HL-60/S4 (cell line): ENCODE data around the gene SNRNP27.
"Not testable (repeated sequence)": the region's sequence is repeated elsewhere in the genome, so short reads cannot be mapped to it uniquely, and the experiment has no call there.

Source experiments
- in situ Hi-C: fragments of 300-500 bp; cut with MboI; formaldehyde crosslinking; loops from 2 replicates; pipeline ENCODE4 v1.14.3; 2022; ENCODE audit warnings: low sequenced_read_pairs

Gene SNRNP27

DNA sequence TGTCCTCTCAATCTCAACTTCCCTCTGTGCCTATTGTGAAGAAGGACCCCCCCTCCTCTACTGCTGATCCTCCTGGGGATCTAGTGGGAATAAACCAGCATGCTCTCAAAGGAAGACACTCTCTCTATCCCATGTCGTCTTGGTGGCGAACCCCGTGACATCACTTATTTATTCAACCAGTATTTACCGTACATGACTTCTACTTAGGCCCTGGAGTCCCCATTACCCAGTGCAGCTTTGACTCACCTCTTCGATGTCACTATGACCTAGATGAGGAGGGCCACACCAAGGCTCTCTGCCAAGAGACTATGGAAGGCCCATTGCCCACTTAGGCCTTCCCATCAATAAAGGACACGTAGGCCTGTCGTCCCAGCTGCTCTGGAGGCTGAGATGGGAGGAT is 51.0 kb downstream of the SNRNP27 start:
- in situ Hi-C loops, result no loop called here

DNA sequence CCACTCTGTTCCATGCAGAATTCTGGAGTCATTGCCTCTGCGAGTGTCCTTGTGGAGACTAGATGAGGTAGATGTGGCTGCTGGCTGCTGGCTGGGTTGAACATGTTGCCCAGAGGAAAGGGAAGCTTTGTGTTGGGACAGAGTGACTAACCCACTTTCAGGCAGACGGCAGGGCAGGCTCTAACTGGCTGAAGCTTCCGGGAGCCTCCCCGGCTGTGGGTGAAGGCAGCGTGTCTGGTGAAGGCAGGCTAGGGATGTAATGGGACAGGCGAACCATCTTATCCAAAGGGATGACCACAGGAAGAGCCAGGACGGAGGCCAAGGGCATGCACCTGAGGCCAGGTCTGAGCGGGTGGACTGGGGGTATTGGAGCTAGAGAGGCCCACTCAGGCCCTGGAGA is 51.7 kb downstream of the SNRNP27 start:
- in situ Hi-C loops, result no loop called here

DNA sequence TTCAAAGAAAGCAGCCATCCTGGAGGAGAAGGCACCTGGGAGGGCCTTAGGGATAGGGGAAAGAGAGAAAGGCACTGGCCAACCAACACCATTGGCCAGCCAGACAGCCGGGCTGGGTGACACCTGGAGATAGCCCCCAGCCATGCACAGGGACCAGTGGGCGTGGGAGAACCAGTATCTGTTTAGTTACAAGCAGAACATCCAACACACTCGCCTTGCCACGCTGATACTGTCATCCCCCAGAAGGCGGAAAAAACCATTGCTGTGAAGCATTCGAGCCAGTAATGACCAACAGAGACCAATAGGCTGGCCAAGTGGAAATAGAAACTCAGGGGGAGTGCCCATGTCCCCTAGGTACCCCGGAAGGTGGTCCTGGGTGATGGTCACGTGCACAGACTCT is 52.2 kb downstream of the SNRNP27 start:
- in situ Hi-C loops, result no loop called here

DNA sequence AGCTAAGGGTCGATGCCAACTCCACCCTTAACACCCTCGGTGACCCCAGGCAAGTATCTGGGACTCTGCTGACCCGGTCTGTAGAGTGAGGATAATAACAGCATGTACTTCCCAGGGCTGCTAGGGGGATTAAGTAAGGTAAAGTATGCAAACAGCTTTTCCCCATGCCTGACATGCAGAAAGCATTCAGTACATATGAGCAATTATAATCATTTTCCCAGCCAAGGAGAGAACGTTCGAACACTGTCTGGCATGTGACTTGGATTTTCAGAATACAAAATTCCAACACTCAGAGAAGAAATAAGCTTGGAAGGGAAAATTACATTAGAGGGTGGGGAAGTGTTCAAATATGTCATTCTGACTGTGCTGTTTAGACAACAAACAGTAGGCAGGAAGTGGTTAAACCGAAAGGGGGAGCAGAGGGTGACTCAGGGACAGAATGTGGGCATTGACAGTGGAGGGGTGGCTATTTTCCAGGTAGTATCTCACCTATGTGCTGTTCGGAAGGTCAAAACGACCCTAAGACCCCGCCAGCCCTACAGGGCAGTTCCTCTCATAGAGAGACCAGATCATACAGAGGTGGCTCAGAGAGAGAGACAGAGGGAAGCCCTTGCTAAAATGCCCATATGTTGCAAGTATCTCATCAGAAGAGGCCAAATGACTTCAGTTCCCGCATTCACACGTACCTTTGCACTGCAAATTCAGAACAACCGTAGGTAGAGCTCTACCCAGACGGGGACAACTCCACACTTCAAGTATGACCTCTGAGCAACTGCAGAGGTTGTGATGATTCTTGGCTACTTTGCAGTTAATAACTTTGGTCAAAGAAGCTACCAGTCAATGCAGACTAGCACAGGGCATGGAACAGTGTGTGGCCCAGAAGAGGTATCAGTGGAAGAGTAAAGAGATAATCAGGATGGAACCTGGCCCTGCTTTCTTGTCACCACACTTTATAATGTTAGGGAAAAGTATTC is 52.9 kb downstream of the SNRNP27 start:
- in situ Hi-C loops, result no loop called here

DNA sequence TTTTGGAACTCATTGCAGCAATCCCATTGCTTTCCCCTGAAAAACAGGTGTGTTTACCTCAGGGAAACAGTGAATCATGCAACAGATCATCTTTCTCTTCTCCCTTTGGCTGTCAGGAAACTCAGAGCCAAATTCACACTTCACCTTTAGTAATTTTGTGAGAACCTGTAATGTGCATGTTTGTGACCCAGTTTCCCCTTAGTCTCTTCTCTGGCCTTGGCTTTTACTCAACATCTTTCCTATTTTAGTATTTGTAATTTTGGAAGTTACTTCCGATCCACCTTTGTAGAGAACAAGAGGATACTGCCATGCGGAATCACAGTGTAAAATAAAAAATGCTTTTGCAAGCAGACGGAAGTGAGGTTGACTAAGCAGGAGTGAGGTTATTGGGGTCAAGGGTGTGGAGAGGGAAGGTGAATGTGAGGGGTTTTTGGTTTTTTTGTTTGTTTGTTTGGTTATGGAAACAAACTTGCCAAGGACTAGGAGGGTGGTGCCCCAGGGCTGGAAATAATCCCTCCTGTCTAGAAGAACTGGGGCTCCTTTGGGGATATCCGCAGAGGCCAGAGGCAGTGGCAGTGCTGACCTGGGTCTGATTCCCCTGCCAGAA is 53.7 kb downstream of the SNRNP27 start:
- in situ Hi-C loops, result no loop called here

DNA sequence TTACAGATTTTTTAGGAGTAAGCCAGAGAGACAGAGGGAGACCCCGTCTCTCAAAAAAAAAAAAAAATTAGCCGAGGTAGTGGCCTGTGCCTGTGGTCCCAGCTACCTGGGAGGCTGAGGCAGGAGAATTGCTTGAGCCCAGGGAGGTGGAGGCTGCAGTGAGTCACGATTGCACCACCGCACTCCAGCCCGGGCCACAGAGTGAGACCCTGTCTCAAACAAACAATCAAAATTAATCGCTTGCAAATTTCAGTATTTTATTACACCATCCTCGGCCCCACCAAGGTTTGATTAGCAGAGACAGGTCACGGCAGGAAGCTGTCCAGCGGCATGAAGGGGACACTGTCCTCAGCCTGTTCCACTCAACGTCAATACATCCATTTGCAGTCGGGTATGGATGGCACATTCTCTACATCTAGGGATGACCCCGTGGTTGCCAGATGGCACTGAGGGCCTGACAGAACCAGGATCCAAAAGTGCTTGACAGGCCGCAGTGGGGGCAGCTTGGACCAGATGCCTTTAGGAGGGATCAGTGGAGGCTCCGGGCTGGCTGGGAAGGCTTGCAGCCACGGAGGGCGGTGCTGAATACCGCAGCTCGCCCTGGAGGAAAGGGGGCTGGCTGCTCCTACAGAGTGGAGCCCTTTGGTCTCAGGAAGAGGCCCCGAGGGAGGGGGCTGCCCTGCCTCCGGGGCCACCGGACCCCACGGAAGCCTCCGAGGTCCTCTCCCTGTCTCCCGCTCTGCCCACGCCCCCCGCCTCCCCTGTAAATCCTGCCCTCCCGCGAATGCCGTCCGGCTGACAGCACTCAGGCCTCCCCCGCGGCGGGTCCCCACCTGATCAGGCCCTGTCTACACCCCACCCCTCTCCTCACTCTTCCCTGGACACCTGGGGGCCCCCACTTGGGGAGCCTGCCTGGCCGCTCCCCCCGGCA is 54.5 kb downstream of the SNRNP27 start:
- in situ Hi-C loops, result no loop called here

DNA sequence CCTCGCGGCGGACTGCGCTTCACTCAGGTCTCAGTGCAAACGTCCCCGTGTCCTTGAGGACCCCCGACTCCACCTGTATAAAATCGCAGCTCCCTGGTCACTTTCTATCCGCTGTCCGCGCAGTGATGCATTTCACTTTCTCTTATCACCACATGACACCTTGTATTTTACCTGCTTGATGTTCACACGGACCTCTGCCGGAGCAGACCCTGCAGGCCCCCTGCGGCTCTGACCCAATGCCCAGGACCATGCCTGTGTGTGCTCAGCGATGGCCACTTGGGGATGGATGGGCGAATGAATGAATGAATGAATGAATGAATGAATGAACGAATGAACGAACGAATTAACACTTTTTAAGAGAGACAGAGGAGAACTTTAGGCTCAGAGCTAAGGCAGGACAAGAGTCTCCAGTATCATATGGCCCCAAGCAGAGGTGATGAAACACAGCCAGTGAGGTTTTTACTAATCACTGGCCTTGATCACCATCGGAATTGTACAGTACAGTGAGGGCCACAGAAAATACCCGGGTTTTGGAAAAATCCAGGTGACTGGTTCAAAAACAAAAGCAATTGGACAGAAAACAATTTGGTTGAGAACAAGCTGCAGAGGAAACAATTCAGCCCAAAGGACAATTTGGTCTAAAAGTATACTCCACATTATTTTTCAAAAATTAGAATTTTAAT is 55.3 kb downstream of the SNRNP27 start:
- in situ Hi-C loops, result no loop called here

DNA sequence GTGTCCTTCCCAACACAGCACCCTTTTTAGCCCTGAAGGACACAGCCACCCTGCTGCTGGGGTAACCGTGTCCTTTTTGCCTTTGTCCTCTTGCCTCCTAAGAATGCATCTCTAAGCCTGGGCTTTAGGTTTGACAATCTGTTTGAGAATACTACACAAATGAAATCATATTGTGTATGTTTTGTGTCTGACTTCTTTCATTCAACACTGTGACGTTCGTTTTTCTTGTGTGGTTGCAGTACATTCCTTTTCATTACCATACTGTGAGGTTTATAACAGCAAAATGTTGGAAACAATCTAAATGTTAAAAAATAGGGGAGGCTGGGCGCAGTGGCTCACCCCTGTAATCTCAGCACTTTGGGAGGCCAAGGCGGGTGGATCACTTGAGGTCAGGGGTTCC is 56.5 kb downstream of the SNRNP27 start:
- in situ Hi-C loops, result no loop called here

DNA sequence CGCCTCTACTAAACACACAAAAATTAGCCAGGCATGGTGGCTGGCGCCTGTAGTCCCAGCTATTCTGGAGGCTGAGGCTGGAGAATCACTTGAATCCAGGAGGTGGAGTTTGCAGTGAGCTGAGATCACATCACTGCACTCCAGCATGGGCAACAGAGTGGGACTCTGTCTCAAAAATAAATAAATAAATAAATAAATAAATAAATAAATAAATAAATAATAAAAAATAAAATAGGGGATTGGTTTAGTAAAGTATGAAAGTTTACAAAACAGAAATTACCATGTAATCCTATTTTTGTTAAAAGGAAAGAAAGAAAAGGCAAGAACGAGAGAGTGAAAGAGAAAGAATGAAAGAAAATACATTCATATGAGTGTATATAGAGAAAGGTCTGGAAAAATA is 56.9 kb downstream of the SNRNP27 start:
- in situ Hi-C loops, result not testable (repeated sequence)

DNA sequence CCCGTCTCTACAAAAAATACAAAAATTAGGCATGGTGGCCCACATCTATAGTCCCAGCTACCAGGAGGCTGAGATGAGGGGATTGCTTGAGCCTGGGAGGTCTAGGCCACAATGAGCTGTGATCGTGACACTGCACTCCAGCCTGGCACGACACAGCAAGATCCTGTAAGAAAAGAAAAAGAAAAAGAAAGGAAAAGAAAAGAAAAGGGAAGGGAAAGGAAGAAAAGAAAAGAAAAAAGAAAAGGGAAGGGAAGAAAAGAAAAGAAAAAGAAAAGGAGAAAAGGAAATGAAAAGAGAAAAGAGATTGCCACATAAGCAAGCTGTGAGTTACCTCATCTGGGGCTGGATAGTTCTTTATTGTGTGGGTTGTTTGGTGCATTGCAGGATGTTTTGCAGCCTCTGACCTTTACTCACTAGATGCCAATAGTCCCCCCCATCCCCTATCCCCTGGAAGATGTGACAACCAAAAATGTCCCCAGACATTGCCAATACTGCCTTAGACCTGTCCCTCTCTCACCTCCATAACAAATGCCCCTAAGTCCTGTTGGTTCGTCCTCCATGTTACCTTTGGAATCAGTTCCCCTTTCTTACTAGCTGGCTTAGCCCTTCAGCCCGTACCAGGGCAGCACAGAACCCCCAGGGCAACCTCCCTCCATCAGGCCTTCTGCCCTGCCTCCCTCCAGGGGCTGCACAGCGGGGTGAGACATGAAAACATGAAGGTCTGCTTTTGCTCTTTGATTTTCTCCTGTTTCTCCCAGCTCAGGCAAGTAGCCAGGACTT is 58.8 kb downstream of the SNRNP27 start:
- in situ Hi-C loops, result no loop called here

DNA sequence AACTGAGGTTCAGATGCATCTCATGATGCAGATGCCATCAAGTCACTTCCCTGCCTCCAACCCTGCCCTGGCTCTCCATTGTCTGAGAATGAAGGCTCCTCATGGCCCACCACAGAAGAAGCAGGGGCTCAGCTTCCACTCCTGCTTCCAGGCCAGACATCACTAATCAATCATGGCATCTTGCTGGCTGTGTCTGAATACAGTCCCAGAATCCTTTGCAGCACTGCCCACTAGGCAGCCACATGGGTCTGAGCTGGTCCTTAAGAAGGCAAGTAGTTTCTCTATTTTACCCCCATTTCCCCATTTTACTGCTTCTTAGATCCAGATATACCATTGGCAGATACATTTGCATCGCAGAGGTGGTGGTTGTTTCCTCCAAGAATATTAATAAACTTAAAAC is 60.3 kb downstream of the SNRNP27 start:
- in situ Hi-C loops, result no loop called here
